Activated effector memory CD4-positive, alpha-beta T cell treated with Interleukin-2 at 50 U/mL for 16 hours (primary cell): ENCODE results near the gene TMEM62.

Experiments
- DNase-seq: peaks from one replicate; pipeline ENCODE4 v3.0.0-alpha.2; 2020

TMEM62 gene

DNA sequence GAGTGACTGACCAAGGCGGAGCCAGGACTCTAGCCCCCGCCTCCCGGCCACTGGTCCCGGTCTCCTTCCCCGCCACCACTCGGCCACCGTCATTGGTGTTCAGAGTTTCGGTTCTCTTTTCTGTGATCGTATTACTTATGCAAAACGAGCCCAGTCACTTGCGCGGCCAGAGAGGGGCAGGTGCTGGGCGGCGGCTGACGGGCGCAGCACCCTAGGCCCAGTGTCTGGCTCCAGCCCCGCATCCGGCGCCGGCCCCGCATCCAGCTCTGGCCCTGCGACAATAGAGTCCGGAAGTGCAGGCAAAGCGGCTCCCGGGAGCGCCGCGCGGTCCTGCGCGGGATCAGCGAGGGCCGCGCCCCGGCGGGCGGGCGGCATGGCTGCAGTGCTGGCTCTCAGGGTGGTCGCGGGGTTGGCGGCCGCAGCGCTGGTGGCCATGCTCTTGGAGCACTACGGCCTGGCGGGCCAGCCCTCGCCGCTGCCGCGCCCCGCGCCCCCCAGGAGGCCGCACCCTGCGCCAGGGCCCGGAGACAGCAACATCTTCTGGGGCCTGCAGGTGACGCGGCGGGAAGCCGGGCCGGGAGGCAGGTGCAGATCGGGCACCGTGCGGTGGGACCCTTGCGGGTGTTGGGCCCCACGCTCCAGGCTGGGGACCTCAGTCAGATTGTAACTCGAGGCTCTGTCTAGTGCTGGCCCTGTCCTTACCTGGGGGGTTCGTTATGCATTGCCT, at the start of gene TMEM62:
Gene TMEM62 (plus strand): TSS at position 157 of the 727 bp plus-strand sequence. CDS start 217 bp downstream, at position 374.
- DNase-seq: peak; percentile 49

DNA sequence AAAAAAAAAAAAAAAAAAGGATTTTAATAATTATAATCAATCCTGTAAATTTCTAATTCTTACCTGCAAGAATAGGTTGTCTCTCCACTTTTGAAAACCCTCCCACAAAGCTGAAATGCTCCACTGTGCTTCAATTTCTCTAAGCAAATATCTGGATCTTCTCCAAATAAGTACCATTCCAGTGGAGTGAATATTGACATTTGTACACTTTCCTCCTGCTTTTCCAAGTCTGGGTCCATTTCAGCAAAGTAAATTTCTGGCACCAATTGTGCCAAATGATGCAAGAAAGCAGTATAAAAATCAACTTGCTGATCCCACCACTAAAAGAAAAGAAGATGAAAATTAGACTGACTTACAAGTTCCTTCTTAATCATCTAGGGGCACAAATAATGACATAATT, 47.5 kb upstream of the TMEM62 start:
- DNase-seq: no peak

DNA sequence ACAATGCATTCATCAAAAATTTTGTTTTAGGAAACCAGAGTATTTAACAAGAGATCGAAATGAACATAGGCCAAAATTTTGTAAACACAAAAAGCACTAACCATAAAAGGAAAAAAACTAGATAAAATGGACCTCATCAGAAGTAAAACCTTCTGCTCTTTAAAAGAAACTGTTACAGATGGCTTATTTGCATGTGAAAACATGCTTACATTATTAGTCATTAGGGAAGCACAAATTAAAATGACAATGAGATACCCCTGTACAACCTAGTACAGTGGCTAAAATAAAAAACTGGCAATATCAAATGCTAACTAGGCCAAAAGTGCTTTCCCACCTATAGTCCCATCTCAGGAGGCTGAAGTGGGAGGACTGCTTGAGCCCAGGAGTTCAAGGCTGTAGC, 46.8 kb upstream of the TMEM62 start:
- no peak for DNase-seq

DNA sequence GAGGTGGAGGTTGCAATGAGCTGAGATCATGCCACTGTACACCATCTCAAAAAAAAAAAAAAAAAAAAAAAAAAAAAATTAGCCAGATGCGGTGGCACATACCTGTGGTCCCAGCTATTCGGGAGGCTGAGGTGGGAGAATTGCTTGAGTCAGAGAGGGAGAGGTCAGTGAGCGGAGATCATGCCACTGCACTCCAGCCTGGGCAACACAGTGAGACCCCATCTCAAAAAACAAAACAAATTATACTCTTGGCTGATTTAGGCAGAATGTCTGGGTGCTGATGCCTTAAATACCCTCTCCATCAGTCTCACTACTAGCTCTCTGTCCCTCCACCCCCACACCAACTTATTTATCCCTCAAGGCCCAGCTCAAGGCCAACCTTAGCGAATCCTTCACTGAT, 41.5 kb upstream of the TMEM62 start:
- no peak for DNase-seq

DNA sequence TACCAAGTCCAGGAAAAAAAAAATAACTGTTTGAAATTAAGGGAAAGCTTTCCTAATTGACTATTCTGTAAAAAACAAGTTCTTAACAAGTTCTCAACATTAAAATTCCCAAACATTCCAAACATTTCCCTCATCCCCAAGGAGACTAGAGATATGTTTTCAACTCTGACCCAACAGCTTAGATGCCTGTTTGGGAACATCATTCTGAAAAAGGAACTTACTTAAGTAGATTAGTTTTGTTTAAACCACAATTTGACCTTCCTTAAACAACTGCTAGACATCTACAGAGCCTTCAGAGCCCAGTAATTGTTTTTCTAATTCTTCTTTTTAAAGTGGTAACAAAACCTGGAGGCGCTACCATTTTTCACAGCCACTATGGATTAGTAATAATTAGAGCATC, 40.4 kb upstream of the TMEM62 start:
- DNase-seq: no peak

DNA sequence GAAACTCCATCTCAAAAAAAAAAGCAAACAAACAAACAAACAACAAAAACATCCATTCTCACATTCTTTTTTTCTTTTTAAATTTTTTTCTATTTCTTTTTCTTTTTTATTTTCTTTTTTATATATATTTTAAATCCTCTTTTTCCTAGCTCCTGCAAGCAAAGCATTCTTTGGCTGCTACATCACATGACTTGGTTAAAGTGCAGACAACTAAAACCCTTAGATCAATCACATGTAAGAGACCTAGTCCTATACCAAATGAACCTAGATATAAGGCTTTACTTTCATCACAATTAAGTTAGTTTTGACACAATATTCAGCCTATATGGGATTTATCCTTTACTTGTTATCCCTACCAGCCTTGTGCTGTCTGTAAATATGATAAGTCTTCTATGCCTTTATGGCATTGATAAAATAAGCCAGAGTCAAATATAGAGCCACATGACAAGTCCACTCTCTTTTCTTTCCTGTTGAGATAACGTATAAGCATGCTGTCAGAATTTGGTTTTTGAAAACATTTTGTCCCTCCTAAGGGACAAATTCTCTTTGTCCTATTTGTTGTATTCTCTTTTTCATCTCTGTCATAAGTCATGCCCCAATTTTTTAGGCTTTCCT, 38.9 kb upstream of the TMEM62 start:
- DNase-seq: no peak

DNA sequence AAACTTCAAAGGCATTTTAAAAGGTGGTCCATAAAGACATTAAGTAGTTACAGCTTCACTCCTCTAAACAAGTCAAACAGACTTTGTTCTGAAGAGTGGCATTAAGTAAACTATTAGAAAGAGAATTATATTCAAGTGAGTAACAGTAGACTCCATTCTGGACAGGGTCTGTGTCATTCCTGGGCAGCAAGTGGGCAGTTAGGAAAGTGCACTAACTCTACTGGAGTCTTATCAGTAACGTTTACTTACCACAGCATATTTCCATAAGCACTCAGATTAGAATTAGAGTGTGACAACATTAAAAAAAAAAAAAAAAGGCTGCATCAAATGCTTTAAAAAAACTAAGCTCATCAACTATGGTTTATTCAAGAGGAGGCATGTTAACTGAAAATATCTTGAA, 38.1 kb upstream of the TMEM62 start:
- DNase-seq: no peak

DNA sequence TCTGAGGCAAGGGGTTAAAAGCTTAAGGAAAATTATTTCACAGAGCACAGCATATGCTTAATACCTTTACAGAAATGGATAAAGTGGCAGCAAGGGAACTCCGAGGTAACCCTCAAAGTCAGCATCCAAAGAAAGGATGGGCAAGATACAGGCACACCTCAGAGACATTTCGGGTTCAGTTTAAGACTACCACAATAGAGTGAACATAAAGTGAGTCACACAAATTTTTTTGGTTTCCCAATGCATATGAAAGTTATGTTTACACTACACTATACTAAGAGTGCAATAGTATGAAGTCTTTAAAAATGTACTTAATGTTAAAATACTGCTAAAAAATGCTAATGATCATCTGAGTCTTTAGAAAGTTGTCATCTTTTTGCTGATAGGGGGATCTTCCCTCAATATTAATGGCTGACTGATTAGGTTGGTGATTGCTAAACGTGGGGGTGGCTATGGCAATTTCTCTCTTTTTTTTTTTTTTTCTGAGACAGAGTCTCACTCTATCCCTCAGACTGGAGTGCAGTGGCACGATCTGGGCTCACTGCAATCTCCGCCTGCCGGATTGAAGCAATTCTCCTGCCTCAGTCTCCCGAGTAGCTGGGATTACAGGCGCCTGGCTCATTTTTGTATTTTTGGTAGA, 37.6 kb upstream of the TMEM62 start:
- DNase-seq: no peak

DNA sequence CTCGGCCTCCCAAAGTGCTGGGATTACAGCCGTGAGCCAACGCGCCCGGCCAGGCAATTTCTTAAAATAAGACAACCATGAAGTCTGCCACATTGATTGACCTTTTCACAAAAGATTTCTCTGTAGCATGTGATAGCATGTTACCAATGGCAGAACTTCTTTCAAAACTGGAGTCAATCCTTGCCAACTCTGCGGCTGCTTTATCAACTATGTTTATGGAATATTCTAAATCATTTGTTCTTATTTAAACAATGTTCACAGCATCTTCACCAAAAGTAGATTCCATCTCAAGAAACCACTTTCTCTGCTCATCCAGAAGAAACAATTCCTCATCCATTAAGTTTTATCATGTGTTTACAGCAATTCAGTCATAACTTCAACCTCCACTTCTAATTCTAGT, 37.0 kb upstream of the TMEM62 start:
- no peak for DNase-seq

DNA sequence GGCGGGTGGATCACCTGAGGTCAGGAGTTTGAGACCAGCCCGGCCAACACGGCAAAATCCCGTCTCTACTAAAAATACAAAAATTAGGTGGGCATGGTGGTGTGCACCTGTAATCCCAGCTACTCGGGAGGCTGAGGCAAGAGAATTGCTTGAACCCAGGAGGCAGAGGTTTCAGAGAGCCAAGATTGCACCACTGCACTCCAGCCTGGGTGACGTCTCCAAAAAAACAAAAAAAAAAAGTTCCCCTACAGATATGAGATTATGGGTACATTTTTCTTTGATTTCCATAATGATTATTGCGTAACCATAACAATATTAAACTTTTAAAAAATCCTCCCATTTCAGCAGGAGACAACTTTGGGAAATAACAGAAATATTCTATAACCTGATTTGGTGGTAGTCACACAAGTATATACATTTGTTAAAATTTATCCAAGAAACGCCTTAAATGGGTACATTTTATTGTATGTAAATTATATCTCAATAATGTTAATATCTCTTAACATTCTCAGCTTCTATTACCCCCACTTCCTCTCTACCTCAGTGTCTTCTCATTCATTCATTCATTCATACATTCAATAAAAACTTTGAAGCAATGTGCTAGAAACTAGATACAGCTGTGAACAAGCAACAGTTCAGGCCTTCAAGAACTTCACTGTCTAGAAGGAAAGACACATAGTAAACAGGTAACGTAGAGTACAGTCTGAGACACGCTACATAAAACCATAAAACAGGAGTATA, 34.1 kb upstream of the TMEM62 start:
- no peak for DNase-seq

DNA sequence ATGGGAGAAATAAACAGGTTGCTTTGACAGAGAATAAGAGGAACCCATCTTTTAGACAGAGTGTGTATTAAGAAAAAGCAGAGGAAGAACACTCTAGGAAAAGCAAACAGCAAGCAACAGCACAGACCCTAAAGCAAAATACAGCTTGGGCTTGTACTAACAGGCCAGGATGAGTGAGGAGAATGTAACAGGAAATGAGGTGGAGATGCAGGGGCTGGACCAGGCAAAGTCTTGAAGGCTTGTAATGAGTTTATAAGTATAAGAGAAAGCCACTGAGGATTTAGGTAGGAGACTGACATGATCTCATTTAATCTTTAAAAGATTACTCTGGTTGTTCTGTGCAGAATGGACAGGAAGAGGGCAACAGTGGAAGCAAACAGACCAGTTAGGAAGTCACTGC, 32.4 kb upstream of the TMEM62 start:
- DNase-seq: no peak

DNA sequence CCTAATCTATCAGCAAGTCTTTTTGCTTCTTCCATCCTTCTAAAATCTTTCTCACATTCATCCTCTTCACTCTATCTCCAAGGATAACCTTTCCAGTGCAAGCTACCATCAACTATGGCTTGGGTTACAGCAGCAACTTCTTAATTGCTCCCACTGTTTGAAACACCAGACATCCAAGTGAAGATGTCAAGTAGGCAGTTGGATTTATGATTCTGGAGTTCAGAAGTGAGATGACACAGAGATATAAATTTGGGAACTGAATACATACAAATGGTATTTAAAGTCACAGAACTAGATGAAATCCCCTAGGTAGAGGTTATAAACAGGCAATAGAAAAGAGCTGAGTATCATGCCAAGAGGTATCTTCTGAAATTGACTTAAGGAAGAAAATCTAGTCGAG, 31.2 kb upstream of the TMEM62 start:
- DNase-seq: no peak

DNA sequence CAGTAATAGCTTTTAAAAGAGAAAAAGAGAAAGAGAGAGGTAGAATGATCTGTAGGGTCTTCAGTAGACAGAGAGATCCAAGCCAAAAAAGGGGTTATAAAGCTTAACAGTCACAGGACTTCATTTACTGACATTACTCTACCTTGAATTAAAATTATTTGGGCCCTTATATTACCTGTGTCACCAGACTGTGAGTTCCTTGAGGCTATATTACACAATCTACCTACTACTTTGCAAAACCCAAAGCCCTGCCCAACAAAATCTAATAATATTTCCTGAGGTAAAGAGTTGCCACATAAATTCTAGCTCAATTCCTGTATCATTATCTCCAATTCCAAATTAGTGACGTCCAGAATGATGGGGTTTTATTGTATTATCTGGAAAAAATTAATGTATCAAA, 29.5 kb upstream of the TMEM62 start:
- DNase-seq: no peak

DNA sequence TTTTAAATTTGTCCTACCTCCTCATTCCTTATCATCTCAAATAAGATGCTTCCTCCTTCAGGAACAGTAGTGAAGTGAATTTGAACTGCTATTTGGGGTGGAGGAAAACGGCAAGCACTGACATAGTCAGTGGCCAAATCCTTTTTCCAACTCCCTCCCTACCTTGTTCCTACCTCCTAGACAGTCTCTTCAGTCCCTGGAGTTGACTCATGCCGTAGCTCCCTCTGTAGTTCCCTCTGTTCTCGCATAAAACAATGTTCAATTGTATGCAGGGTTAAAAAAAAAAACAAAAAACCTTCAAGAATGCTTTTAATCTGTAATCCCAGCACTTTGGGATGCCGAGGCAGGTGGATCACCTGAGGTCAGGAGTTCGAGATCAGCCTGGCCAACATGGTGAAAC, 29.0 kb upstream of the TMEM62 start:
- no peak for DNase-seq

DNA sequence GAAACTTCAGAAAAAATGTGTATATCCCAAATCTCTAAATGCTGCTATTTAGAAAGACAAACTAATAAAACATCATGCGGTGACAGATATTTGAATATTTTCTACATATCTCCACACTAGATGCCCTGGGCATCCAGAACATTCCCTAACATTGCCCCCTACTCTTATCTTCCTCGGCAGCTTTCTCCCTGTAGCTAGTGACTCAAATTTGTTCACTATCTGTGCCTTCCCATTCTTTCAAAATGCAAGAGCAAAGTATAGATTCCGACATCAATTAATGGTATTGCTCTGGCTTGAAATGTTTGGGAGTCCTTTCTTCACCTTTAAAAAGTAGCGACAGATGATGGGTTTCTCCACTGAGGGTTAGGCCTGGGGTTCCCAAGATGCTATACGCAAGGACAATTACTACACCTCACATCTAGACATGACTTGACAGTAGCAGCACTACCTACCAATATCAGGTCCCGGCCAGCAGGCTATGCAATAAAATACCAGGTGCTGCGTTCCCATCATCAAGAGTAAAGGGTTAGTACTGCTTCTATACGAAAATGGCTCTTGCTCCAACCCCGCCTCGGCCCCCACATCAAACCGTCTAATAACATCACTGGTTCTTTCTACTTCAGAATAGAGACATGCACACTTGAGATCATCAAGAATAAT, 28.2 kb upstream of the TMEM62 start:
- DNase-seq: no peak

DNA sequence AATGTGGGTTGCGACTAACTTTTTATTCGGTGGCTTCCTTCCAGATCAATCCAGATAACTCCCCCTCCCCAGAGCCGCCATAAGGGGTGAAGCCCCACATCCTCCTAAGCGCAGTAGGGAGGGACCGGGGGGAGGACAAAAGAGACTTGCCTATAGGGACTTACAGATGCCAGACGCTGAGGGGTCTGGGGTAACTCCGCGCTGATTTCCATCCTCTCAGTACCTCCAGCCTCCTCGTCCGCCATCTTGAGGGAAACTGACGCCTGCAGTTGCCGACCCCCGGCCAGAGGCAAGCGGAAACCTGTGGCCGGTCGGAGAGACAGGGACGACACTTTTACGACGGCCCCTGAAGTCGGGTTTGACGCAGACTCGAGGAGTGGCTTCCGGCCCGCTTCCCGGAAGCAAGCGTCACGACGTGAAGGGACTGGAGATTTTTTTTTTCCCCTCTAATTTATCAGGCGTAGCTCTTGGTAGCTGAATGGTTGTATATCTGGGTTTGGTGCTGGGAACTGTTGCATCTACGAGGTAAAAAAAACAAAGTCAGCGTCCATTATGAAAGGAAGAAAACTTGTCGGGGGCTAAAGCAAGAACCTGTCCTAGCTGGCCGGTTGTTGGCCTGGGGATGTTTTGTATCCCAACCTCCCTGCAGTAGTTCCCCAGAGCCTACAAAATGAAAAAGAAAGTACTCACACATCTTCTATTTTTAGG, 27.5 kb upstream of the TMEM62 start, which contains the start of gene UBR1:
Gene UBR1 (minus strand): TSS at position 261 of the 708 bp plus-strand sequence. CDS start 16 bp downstream, at position 245.
- peak; percentile 80 for DNase-seq

DNA sequence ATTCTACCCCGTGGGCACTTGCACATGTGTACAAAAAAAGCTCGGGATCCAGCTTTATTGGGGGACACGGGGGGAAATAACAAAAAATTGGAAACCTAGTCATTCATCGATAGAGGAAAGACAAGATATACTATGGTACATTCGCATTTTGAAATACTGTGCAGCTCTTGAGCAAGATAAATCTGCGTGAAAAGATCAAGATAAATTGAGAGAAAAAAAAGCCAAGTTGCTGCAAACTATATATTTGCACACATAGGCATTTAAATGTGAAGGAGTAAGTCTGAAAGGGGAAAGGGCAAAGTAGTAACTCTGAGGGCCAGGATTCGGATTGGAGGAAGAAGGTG, 26.9 kb upstream of the TMEM62 start:
- no peak for DNase-seq

DNA sequence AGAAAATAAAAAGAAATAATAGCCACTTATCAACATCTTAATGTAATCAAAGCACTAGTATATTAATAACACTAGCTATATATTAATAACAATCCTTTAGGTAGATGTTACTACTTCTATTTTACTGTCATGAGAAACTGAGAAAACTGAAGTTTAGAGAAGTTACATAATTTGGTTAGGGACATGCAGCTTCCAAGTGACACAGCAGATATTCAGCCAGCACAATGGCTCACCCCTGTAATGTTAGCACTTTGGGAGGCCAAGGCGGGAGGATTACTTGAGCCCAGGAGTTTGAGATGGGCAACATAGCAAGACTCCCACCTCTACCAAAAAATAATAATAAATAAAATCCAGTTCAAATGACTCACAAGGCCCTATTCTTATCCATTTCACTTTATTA, 25.6 kb upstream of the TMEM62 start:
- no peak for DNase-seq

DNA sequence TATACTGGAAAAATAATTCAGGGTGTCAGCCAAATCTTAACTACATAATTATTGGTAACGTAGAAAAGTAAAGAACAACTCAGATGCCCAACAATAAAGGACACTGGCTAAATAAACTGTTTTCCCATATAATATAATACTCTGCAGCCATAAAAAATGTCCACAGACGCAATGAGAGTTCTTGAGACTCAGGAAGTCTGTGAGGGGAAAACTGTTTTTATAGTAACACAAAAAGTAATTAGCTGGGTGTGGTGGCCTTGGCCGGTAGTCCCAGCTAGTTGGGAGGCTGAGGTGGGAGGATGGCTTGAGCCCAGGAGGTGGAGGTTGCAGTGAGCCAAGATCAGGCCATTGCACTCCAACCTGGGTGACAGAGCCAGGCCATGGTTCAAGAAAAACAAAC, 22.0 kb upstream of the TMEM62 start:
- no peak for DNase-seq

DNA sequence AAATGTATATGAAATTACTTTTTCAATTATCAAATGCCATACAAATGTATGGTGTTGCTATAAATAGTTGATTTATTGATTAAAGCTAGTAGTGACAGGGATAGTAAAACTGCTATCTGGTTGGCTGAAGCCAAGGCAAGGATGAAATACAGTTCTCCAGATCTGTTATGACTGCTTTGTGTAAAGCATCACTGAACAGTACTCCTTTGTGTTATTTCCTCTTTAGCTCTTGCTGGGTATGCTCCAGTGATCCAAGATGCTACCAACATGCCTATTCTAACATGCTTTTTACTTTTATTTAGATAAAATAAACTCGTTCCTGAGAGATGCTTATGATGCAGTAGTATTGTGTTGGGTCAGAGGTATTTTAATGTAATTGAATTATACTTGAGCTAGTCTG, 15.1 kb upstream of the TMEM62 start:
- no peak for DNase-seq

DNA sequence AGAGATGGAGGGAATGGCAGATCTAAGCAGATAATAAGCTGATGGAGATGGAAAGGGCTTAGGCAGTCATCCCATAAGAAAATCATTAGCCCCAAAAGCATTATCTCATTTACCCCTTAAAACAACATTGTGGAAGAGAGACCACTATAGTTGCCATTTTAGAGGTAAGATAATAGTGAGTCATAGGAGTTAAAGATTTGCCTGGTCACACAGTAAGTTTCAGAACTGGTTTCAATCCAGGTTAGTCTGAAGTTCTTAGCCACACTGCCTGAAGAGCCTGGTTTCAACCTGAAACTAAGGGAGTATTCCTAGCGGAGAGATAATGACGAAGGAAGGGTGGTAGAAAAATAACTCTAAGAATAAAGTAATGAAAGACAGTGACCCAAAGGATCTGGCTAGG, 14.6 kb upstream of the TMEM62 start:
- no peak for DNase-seq

DNA sequence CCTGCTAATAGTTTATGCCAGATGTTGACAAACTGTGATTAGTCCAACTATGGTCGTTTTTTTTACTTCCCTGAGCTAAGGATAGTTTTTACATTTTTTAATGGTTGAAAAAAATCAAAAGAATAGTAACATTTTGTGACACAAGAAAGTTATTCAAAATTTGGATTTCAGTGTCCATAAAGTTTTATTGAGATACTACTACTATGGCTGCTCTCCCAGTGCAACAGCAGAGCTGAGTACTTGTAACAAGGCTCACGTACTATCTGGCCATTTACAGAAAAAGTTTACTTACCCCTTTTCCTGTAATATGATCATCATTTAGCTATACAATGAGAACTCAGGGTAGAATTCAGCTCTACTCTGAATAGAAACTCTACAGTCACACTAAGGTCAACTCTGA, 11.5 kb upstream of the TMEM62 start:
- no peak for DNase-seq
